ENCODE measurements around the gene ARVCF. TPM values are rescaled to one million over a fixed set of nuclear protein-coding genes. Genes with fewer than 3 reads are reported as not detected.

The ARVCF gene
- total RNA-seq, 3 donors from 2014 or later, result 13.0 to 51.2 (median 44.2) TPM

GRCh38 chr22:20028855-20029549 lies 12.4 kb upstream of the ARVCF start:
- DNase-seq (ENCODE audit: low spot score in 2 of 2), result no peak
- no peaks in the 10 kb centered on the region for H3K36me3 ChIP-seq
- peak overlapping the region in 1 of 2 donors; percentile 10 for H3K27ac ChIP-seq
- intact Hi-C loops (cut with DNase I; ENCODE audit: low total_unique reads), result no loop called here
- peaks cover 0 to 6% of the 10 kb centered on the region in 2 donors for H3K4me1 ChIP-seq
- H3K4me3 ChIP-seq, result no peak overlapping the region
- H3K27me3 ChIP-seq, result no peaks in the 10 kb centered on the region
- no peak for TF ChIP-seq CTCF (IDR thresholded peaks at IDR 0.05)
- no peak for TF ChIP-seq POLR2AphosphoS5 (IDR thresholded peaks at IDR 0.05)
- no peak for TF ChIP-seq POLR2A (IDR thresholded peaks at IDR 0.05)
- no peaks in the 10 kb centered on the region for H3K9me3 ChIP-seq

- no peak overlapping the region for H3K4me3 ChIP-seq
- H3K27me3 ChIP-seq, result no peaks in the 10 kb centered on the region
- TF ChIP-seq CTCF (IDR thresholded peaks at IDR 0.05) (peak in 1 of 3 donors; percentile 12), POLR2A (IDR thresholded peaks at IDR 0.05) (no peak)
- peak overlapping the region in 1 of 2 donors; percentile 10 for H3K27ac ChIP-seq
- H3K36me3 ChIP-seq, result no peaks in the 10 kb centered on the region
- H3K9me3 ChIP-seq, result no peaks in the 10 kb centered on the region
- no peak for DNase-seq (ENCODE audit: low spot score in 2 of 2)
- intact Hi-C loops (cut with DNase I; ENCODE audit: low total_unique reads), result no loop called here
- peaks cover 0 to 6% of the 10 kb centered on the region in 2 donors for H3K4me1 ChIP-seq
These were observed 11.6 kb upstream of the ARVCF start for GRCh38 chr22:20027966-20028854.

GRCh38 chr22:20026996-20027601 lies 10.5 kb upstream of the ARVCF start:
- H3K9me3 ChIP-seq, result no peaks in the 10 kb centered on the region
- no peak for DNase-seq (ENCODE audit: low spot score in 2 of 2)
- no peak overlapping the region for H3K27ac ChIP-seq
- no peaks in the 10 kb centered on the region for H3K27me3 ChIP-seq
- TF ChIP-seq CTCF (IDR thresholded peaks at IDR 0.05) (no peak), POLR2A (IDR thresholded peaks at IDR 0.05) (no peak)
- H3K4me1 ChIP-seq, result peaks cover 6 to 11% of the 10 kb centered on the region in 2 donors
- H3K4me3 ChIP-seq, result no peak overlapping the region
- intact Hi-C loops (cut with DNase I; ENCODE audit: low total_unique reads), result no loop called here
- H3K36me3 ChIP-seq, result no peaks in the 10 kb centered on the region

- TF ChIP-seq POLR2AphosphoS5 (IDR thresholded peaks at IDR 0.05) (peak in 1 of 3 donors; percentile 18), POLR2A (IDR thresholded peaks at IDR 0.05) (no peak), CTCF (IDR thresholded peaks at IDR 0.05) (no peak)
- intact Hi-C loops (cut with DNase I; ENCODE audit: low total_unique reads), result no loop called here
These were observed 9.7 kb upstream of the ARVCF start for GRCh38 chr22:20026204-20026908.

More at GRCh38 chr22:20026204-20026908, 9.7 kb upstream of the ARVCF start:
- Histone ChIP-seq H3K9me3 (no peaks in the 10 kb centered on the region), H3K27me3 (no peaks in the 10 kb centered on the region), H3K36me3 (no peaks in the 10 kb centered on the region), H3K27ac (no peak overlapping the region), H3K4me1 (peaks cover 7 to 18% of the 10 kb centered on the region in 2 donors), H3K4me3 (no peak overlapping the region)
- DNase-seq (ENCODE audit: low spot score in 2 of 2), result no peak
